Hematopoietic multipotent progenitor cell treated with erythropoietin and hydrocortisone succinate and interleukin-3 and kit ligand, for 8 days (in vitro differentiated cells): ENCODE measurements around the gene PLEKHA8.
A peak's percentile ranks its signal among the peaks of the same experiment; 100 is the strongest.

Experiments
- DNase-seq: peaks from one replicate; pipeline ENCODE4 v3.0.0-alpha.2; 2015

The PLEKHA8 gene

GRCh38 chr7:30028216-30028748 is at the start of gene PLEKHA8:
Gene PLEKHA8 (plus strand): TSS chr7:30028412. CDS start chr7:30028763, 351 bp downstream.
- DNase-seq, result peak; percentile 88

GRCh38 chr7:29980151-29980550 is 48.1 kb upstream of the PLEKHA8 start:
- no peak for DNase-seq

GRCh38 chr7:29987083-29987482 is 41.1 kb upstream of the PLEKHA8 start:
- peak; percentile 9 for DNase-seq

- peak; percentile 29 for DNase-seq
These were observed 40.3 kb upstream of the PLEKHA8 start for GRCh38 chr7:29987811-29988317.

- DNase-seq, result peak; percentile 58
These were observed 39.6 kb upstream of the PLEKHA8 start for GRCh38 chr7:29988424-29989256.

- no peak for DNase-seq
These were observed 38.8 kb upstream of the PLEKHA8 start, which contains the start of gene SCRN1 for GRCh38 chr7:29989257-29989995. Gene SCRN1 (minus strand): TSS chr7:29989801. CDS start chr7:29969067, 20,734 bp downstream.

GRCh38 chr7:29990931-29991330 is 37.3 kb upstream of the PLEKHA8 start:
- no peak for DNase-seq

- no peak for DNase-seq
These were observed 36.3 kb upstream of the PLEKHA8 start for GRCh38 chr7:29991937-29992336.

GRCh38 chr7:29993140-29993539 is 35.1 kb upstream of the PLEKHA8 start:
- no peak for DNase-seq

- no peak for DNase-seq
These were observed 32.6 kb upstream of the PLEKHA8 start for GRCh38 chr7:29995652-29996051.

- no peak for DNase-seq
These were observed 31.9 kb upstream of the PLEKHA8 start for GRCh38 chr7:29996321-29996720.

- DNase-seq, result no peak
These were observed 29.7 kb upstream of the PLEKHA8 start for GRCh38 chr7:29998489-29998888.

GRCh38 chr7:30001998-30002397 is 26.2 kb upstream of the PLEKHA8 start:
- no peak for DNase-seq

GRCh38 chr7:30003098-30003497 is 25.1 kb upstream of the PLEKHA8 start:
- no peak for DNase-seq

GRCh38 chr7:30005464-30005863 is 22.7 kb upstream of the PLEKHA8 start:
- DNase-seq, result no peak

- no peak for DNase-seq
These were observed 18.2 kb upstream of the PLEKHA8 start for GRCh38 chr7:30010021-30010420.

- no peak for DNase-seq
These were observed 15.5 kb upstream of the PLEKHA8 start for GRCh38 chr7:30012757-30013156.

- no peak for DNase-seq
These were observed 9.8 kb upstream of the PLEKHA8 start for GRCh38 chr7:30018451-30018850.

- DNase-seq, result no peak
These were observed 8.8 kb upstream of the PLEKHA8 start for GRCh38 chr7:30019387-30019786.

GRCh38 chr7:30019960-30020359 is 8.3 kb upstream of the PLEKHA8 start:
- DNase-seq, result no peak

- no peak for DNase-seq
These were observed 7.7 kb upstream of the PLEKHA8 start for GRCh38 chr7:30020535-30020934.

GRCh38 chr7:30022991-30023390 is 5.2 kb upstream of the PLEKHA8 start:
- DNase-seq, result no peak

GRCh38 chr7:30023524-30023923 is 4.7 kb upstream of the PLEKHA8 start:
- no peak for DNase-seq
